ENCODE data around the gene CAPN5. TPM values are rescaled to one million over a fixed set of nuclear protein-coding genes. Genes with fewer than 3 reads are reported as not detected.
A peak's percentile ranks its signal among the peaks of the same experiment; 100 is the strongest.

CAPN5 gene
- total and polyA plus RNA-seq, 2 experiments from 2014 or later, result 25.2 to 28.8 TPM

GRCh38 chr11:77093056-77093891 lies 26.5 kb downstream of the CAPN5 start:
- 93% methylated on average over 33 of the region's 33 CpGs for WGBS (ENCODE audit: low lambda C conversion rate, missing lambda C conversion rate)
- H3K27me3 ChIP-seq, result no peaks in the 10 kb centered on the region
- no peak overlapping the region for H2AFZ ChIP-seq
- H4K20me1 ChIP-seq (ENCODE audit: insufficient read depth, poor library complexity, severe bottlenecking), result no peaks in the 10 kb centered on the region
- no peak overlapping the region for H3K4me2 ChIP-seq
- no peaks in the 10 kb centered on the region for H3K9me3 ChIP-seq (ENCODE audit: low read depth)
- H3K36me3 ChIP-seq (replicated peaks; ENCODE audit: insufficient read depth, low read depth), result no peaks in the 10 kb centered on the region
- H3K9me2 ChIP-seq (replicated peaks; ENCODE audit: insufficient read depth), result no peaks in the 10 kb centered on the region
- peaks cover 5% of the 10 kb centered on the region for H3K4me1 ChIP-seq (ENCODE audit: insufficient read depth)
- no peaks in the 10 kb centered on the region for H3K79me2 ChIP-seq
- TF ChIP-seq CTCF (IDR thresholded peaks at IDR 0.05; ENCODE audit: poor library complexity) (no peak), EZH2 (IDR thresholded peaks at IDR 0.05; ENCODE audit: borderline replicate concordance) (no peak), EZH2phosphoT487 (IDR thresholded peaks at IDR 0.05; ENCODE audit: low read depth, severe bottlenecking, unreplicated experiment) (no peak)
- H3K4me3 ChIP-seq, result no peak overlapping the region
- DNase-seq (ENCODE audit: low spot score), result no peak
- no peak overlapping the region for H3K27ac ChIP-seq

- no peak overlapping the region for H3K4me3 ChIP-seq
- H3K27ac ChIP-seq, result no peak overlapping the region
- H3K27me3 ChIP-seq, result no peaks in the 10 kb centered on the region
- peaks cover 2% of the 10 kb centered on the region for H3K4me1 ChIP-seq (ENCODE audit: insufficient read depth)
- no peak overlapping the region for H3K4me2 ChIP-seq
- DNase-seq (ENCODE audit: low spot score), result no peak
- WGBS (ENCODE audit: low lambda C conversion rate, missing lambda C conversion rate), result 96% methylated on average over 6 of the region's 6 CpGs
- H4K20me1 ChIP-seq (ENCODE audit: insufficient read depth, poor library complexity, severe bottlenecking), result no peaks in the 10 kb centered on the region
- TF ChIP-seq CTCF (IDR thresholded peaks at IDR 0.05; ENCODE audit: poor library complexity), result no peak
- TF ChIP-seq EZH2phosphoT487 (IDR thresholded peaks at IDR 0.05; ENCODE audit: low read depth, severe bottlenecking, unreplicated experiment), result no peak
- no peak for TF ChIP-seq EZH2 (IDR thresholded peaks at IDR 0.05; ENCODE audit: borderline replicate concordance)
- H3K36me3 ChIP-seq (replicated peaks; ENCODE audit: insufficient read depth, low read depth), result no peaks in the 10 kb centered on the region
- no peaks in the 10 kb centered on the region for H3K79me2 ChIP-seq
- no peaks in the 10 kb centered on the region for H3K9me3 ChIP-seq (ENCODE audit: low read depth)
- no peaks in the 10 kb centered on the region for H3K9me2 ChIP-seq (replicated peaks; ENCODE audit: insufficient read depth)
- no peak overlapping the region for H2AFZ ChIP-seq
Measured at GRCh38 chr11:77093987-77094840, 27.4 kb downstream of the CAPN5 start.

GRCh38 chr11:77094841-77095365 lies 28.1 kb downstream of the CAPN5 start:
- no peak for TF ChIP-seq EZH2phosphoT487 (IDR thresholded peaks at IDR 0.05; ENCODE audit: low read depth, severe bottlenecking, unreplicated experiment)
- TF ChIP-seq EZH2 (IDR thresholded peaks at IDR 0.05; ENCODE audit: borderline replicate concordance), result no peak
- no peak for TF ChIP-seq CTCF (IDR thresholded peaks at IDR 0.05; ENCODE audit: poor library complexity)
- H3K9me3 ChIP-seq (ENCODE audit: low read depth), result no peaks in the 10 kb centered on the region
- no peaks in the 10 kb centered on the region for H4K20me1 ChIP-seq (ENCODE audit: insufficient read depth, poor library complexity, severe bottlenecking)
- H3K4me2 ChIP-seq, result no peak overlapping the region
- H3K27ac ChIP-seq, result peak overlapping the region; percentile 58
- no peaks in the 10 kb centered on the region for H3K9me2 ChIP-seq (replicated peaks; ENCODE audit: insufficient read depth)
- H3K79me2 ChIP-seq, result no peaks in the 10 kb centered on the region
- WGBS (ENCODE audit: low lambda C conversion rate, missing lambda C conversion rate), result 93% methylated on average over 7 of the region's 7 CpGs
- no peak for DNase-seq (ENCODE audit: low spot score)
- no peaks in the 10 kb centered on the region for H3K36me3 ChIP-seq (replicated peaks; ENCODE audit: insufficient read depth, low read depth)
- peaks cover 2% of the 10 kb centered on the region for H3K4me1 ChIP-seq (ENCODE audit: insufficient read depth)
- H3K27me3 ChIP-seq, result no peaks in the 10 kb centered on the region
- H3K4me3 ChIP-seq, result no peak overlapping the region
- no peak overlapping the region for H2AFZ ChIP-seq
